Posterior vena cava (tissue), 2 donors: ENCODE data around the gene RETN. TPM values are rescaled to one million over a fixed set of nuclear protein-coding genes. Genes with fewer than 3 reads are reported as not detected.

Experiments used
- DNase-seq: peaks from one replicate; pipeline ENCODE4 v3.0.0-alpha.2; 2020; ENCODE audit warnings: low spot score
- intact Hi-C, 2 donors: fragments of 100-400 bp; cut with DNase I; formaldehyde crosslinking; loops; one replicate each; pipeline versions ENCODE4 v1.14.1 to v1.14.2; 2022 to 2023
- total RNA-seq, 2 donors: library from RNA; stranded (reverse); fragmentation: NEBNext Ultra II Directional; extraction: Animal tissue kit (Norgen Biotek cat#: 25700); gene quantifications; one replicate each; pipeline ENCODE4 v1.2.1, GENCODE V29; 2021
- donor health status: DM: yes; HTN: yes; CAD: no.
- donor health status: DM: yes; HTN: yes; CAD: no.

The RETN gene
- total RNA-seq, 2 donors from 2014 or later, result 1.2 to 2.9 TPM

- DNase-seq, result no peak
- intact Hi-C loops, result no loop called here
Observed at GRCh38 chr19:7678971-7679751, 10.3 kb downstream of the RETN start.

GRCh38 chr19:7679771-7680605 is 11.1 kb downstream of the RETN start:
- intact Hi-C loops, result loop anchor here in 1 of 2 donors (5.0 kb wide), 1 partner anchor 288 kb away; no protein-coding TSS in a partner anchor
- DNase-seq, result no peak

DNA sequence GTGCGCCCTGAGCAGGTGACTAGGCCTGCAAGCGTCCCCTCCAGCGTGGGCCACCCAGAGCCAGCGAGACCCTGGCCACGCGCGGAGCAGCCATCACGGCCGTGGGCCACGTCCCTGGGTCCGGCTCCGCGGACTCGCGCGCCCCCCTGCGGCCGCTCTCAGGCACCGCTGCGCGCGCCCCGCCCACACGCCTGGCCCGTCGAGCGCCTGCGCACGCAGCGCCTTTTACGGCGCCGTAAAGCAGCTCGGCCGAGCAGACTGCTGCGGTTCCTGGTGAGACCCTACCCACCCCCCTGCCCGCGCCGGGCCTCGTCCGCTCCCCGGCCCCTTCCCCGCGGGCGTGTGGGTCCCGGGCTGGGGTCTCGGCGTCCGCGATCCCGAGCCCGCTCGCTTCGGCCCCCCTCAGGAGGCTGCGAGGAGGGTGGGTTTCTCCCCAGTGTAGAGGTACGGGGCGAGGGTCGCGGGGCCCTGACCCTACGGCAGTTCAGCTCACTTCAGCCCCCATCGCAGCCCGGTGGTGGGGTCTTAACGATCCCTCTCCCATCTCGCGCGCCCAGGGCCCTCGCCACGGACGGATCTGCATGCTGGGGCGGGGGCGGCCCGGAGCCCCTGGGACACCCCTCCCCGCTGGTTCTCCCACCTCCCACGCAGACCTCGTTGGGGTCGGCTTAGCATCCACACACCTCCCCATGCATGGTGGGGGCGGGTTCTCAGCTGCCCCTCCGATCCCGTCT is 11.9 kb downstream of the RETN start, which contains the start of gene TRAPPC5:
TRAPPC5 (plus strand) TSS at position 228 of the 734 bp plus-strand sequence. CDS start 1,421 bp downstream, outside the sequence.
- peak; percentile 95 for DNase-seq
- intact Hi-C loops, result loop anchor here in 1 of 2 donors (5.0 kb wide), 1 partner anchor 288 kb away; no protein-coding TSS in a partner anchor

- intact Hi-C loops, result loop anchor here in 1 of 2 donors (5.0 kb wide), 1 partner anchor 289 kb away; no protein-coding TSS in a partner anchor
- peak; percentile 95 for DNase-seq
Observed at GRCh38 chr19:7681340-7682174, 12.7 kb downstream of the RETN start.

DNA sequence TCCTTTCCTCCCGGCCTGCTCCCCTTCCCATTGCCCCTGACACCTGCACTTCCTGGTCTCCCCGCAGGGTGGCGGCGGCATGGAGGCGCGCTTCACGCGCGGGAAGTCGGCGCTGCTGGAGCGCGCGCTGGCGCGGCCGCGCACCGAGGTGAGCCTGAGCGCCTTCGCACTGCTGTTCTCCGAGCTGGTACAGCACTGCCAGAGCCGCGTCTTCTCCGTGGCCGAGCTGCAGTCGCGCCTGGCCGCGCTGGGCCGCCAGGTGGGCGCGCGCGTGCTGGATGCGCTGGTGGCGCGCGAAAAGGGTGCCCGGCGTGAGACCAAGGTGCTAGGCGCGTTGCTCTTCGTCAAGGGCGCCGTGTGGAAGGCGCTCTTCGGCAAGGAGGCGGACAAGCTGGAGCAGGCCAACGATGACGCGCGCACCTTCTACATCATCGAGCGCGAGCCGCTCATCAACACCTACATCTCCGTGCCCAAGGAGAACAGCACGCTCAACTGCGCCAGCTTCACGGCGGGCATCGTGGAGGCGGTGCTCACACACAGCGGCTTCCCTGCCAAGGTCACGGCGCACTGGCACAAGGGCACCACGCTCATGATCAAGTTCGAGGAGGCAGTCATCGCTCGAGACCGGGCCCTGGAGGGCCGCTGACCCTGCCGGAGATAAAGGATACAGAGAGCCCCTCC is 13.5 kb downstream of the RETN start:
- DNase-seq, result no peak
- intact Hi-C loops, result loop anchor here in 1 of 2 donors (5.0 kb wide), 1 partner anchor 290 kb away; no protein-coding TSS in a partner anchor

GRCh38 chr19:7685546-7686445 is 16.9 kb downstream of the RETN start:
- DNase-seq, result no peak
- intact Hi-C loops, result no loop called here

DNA sequence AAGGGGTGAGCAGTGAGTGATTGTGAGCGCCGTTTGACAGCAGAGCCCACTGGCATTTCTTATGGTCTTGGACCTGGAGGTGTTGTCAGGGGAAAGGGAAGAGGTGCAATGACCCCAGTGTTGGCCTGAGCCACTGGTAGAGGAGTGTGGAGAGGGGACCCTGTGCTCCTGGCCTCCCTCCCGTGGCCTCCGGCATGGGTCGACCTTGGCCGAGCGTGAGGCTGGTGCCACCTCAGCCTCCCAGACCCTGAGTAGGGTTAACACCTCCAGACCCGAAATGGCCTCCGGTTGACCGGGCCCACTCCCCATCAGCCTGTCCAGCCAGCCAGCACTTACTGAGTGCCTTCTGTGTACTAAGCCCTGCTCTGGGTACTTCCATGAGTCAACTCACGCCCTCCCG is 18.3 kb downstream of the RETN start:
- DNase-seq, result no peak
- intact Hi-C loops, result no loop called here

GRCh38 chr19:7689165-7689564 is 20.3 kb downstream of the RETN start:
- intact Hi-C loops, result no loop called here
- DNase-seq, result no peak

GRCh38 chr19:7690779-7691258 is 22.0 kb downstream of the RETN start:
- intact Hi-C loops, result no loop called here
- DNase-seq, result no peak

- no peak for DNase-seq
- intact Hi-C loops, result no loop called here
Observed at GRCh38 chr19:7691497-7691896, 22.6 kb downstream of the RETN start.

DNA sequence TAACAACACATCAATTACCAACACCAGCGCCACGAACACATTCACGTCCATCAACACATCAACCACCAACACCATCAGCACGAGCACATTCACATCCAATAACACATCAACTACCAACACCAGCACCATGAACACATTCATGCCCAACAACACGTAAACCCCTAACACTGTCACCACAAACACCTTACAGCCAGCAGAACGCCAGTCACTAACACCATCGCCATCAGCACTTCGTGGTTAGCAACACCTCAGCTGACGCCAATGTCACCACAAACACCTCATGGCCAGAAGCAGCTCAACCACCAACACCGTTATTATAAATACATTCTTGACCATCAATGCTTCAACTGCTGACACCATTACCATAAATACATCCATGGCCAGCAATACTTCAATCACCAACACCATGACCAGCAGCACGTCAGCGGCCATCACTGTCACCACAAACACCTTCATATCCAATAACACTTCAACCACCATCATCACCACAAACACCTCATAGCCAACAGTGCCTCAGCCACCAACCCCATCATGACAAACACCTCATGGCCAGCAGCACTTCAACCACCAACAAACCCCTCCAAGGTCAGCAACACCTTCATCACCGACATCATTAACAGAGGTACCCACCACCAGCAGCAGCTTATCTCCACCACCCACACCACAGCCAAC is 23.7 kb downstream of the RETN start:
- DNase-seq, result no peak
- intact Hi-C loops, result no loop called here

DNA sequence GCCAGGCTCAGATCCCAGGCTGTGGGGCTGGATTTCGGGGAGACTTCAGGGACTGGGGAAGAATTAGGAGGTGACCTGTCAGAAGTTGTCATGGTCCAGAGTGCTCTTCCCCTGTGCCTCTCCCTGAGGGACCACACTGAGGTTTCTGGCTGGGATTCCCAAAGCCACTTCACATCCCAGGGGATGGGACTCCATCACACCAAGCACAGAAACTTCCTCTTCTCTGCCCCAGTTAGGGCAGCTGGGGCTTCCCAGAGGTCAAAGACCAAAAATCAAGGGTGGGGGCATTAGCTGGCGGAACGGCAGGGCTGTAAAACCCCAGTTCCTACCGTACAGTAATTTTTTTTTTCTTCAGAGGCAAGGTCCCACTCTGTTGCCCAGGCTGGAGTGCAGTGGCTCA is 25.6 kb downstream of the RETN start:
- DNase-seq, result no peak
- intact Hi-C loops, result no loop called here

- DNase-seq, result no peak
- intact Hi-C loops, result no loop called here
Observed at GRCh38 chr19:7697721-7698287, 29.0 kb downstream of the RETN start.

- no peak for DNase-seq
- intact Hi-C loops, result no loop called here
Observed at GRCh38 chr19:7698583-7698982, 29.7 kb downstream of the RETN start.

DNA sequence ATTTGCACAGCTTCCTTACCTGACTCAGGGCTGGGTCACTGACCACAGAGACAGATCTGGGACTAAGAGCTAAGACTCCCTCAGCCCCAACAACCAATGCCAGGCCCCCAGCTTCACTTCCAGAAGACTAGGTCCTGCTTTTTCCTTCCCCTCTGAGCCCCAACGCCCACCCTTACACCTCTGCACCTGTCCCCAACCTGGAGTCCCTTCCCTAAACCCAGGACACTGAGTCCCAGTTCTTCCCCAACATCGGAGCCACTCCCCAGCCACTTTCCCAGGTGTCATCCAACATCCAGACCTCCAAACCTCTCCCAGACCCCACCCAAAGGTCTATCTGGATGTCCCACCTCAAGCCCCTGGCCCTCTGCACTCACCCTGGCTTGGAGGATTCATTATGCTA is 30.2 kb downstream of the RETN start:
- intact Hi-C loops, result no loop called here
- no peak for DNase-seq
